Stimulated activated naive CD8-positive, alpha-beta T cell treated with anti-CD3 and anti-CD28 coated beads, Interleukin-15, amount 100 ng/mL, for 72 hours (primary cell): ENCODE measurements around the gene DGKA.
"Not testable (repeated sequence)": the region's sequence is repeated elsewhere in the genome, so short reads cannot be mapped to it uniquely, and the experiment has no call there.

Source experiments
- ATAC-seq: fragments of 150-1000 bp; cut with Tn5 transposase; 2 replicates; pipeline ENCODE4 v1.10.0; 2021; ENCODE audit warnings: mild to moderate bottlenecking, moderate library complexity
- DNase-seq, 2 donors: peaks; one replicate each; pipeline ENCODE4 v3.0.0; 2021 to 2022
- H3K27ac Mint-ChIP-seq, 2 donors: one replicate each; pipeline ENCODE4 v1.8.0; 2022; ENCODE audit warnings: mild to moderate bottlenecking in 2 of 2, mixed read lengths in 2 of 2, moderate library complexity in 2 of 2
- H3K27me3 Mint-ChIP-seq: one replicate; pipeline ENCODE4 v1.8.0; 2022; ENCODE audit warnings: mixed read lengths
- H3K4me1 Mint-ChIP-seq: one replicate; pipeline ENCODE4 v1.8.0; 2022; ENCODE audit warnings: mild to moderate bottlenecking, mixed read lengths
- H3K4me3 Mint-ChIP-seq, 2 donors: one replicate each; pipeline ENCODE4 v1.8.0; 2022; ENCODE audit warnings: mild to moderate bottlenecking in 2 of 2, mixed read lengths in 2 of 2, moderate library complexity in 1 of 2
- H3K9me3 Mint-ChIP-seq, 2 donors: one replicate each; pipeline ENCODE4 v1.8.0; 2022; ENCODE audit warnings: mixed read lengths in 2 of 2

Gene DGKA

GRCh38 chr12:55972042-55972441, 41.1 kb downstream of the DGKA start:
- DNase-seq (no peak), ATAC-seq (no peak)
- H3K27me3 Mint-ChIP-seq = no peaks in the 10 kb centered on the region
- no peaks in the 10 kb centered on the region for H3K9me3 Mint-ChIP-seq
- H3K4me3 Mint-ChIP-seq = no peak overlapping the region
- no peak overlapping the region for H3K27ac Mint-ChIP-seq
- peaks cover 43% of the 10 kb centered on the region for H3K4me1 Mint-ChIP-seq

GRCh38 chr12:55972456-55972855, 41.5 kb downstream of the DGKA start:
- Mint-ChIP-seq H3K4me3 (no peak overlapping the region), H3K9me3 (no peaks in the 10 kb centered on the region), H3K27me3 (no peaks in the 10 kb centered on the region), H3K27ac (no peak overlapping the region), H3K4me1 (peaks cover 41% of the 10 kb centered on the region)
- DNase-seq (no peak), ATAC-seq (no peak)

GRCh38 chr12:55972911-55973598, 42.1 kb downstream of the DGKA start:
- H3K9me3 Mint-ChIP-seq = no peaks in the 10 kb centered on the region
- no peak overlapping the region for H3K4me3 Mint-ChIP-seq
- peaks cover 39% of the 10 kb centered on the region for H3K4me1 Mint-ChIP-seq
- no peaks in the 10 kb centered on the region for H3K27me3 Mint-ChIP-seq
- DNase-seq = no peak
- no peak overlapping the region for H3K27ac Mint-ChIP-seq
- ATAC-seq = no peak

GRCh38 chr12:55973599-55974307, 42.8 kb downstream of the DGKA start, which contains the start of gene RAB5B:
TSS of gene RAB5B (plus strand) at chr12:55974078. CDS start at chr12:55986961, 12,883 bp downstream.
- no peaks in the 10 kb centered on the region for H3K9me3 Mint-ChIP-seq
- H3K4me3 Mint-ChIP-seq = no peak within 1 kb of the TSS
- no peaks in the 10 kb centered on the region for H3K27me3 Mint-ChIP-seq
- ATAC-seq (peak; percentile 94), DNase-seq (peak; percentile 97 to 99)
- peaks cover 36% of the 10 kb centered on the region for H3K4me1 Mint-ChIP-seq
- no peak within 1 kb of the TSS for H3K27ac Mint-ChIP-seq

- DNase-seq (no peak), ATAC-seq (peak; percentile 38)
- H3K27ac Mint-ChIP-seq = no peak overlapping the region
- no peak overlapping the region for H3K4me3 Mint-ChIP-seq
- no peaks in the 10 kb centered on the region for H3K27me3 Mint-ChIP-seq
- peaks cover 32% of the 10 kb centered on the region for H3K4me1 Mint-ChIP-seq
- no peaks in the 10 kb centered on the region for H3K9me3 Mint-ChIP-seq
These were observed 43.4 kb downstream of the DGKA start for GRCh38 chr12:55974308-55974730.

- no peaks in the 10 kb centered on the region for H3K9me3 Mint-ChIP-seq
- ATAC-seq (no peak), DNase-seq (no peak)
- H3K4me1 Mint-ChIP-seq = peaks cover 20% of the 10 kb centered on the region
- no peaks in the 10 kb centered on the region for H3K27me3 Mint-ChIP-seq
- no peak overlapping the region for H3K27ac Mint-ChIP-seq
- H3K4me3 Mint-ChIP-seq = no peak overlapping the region
These were observed 47.4 kb downstream of the DGKA start for GRCh38 chr12:55978393-55978792.

GRCh38 chr12:55979069-55979468, 48.1 kb downstream of the DGKA start:
- no peak for DNase-seq
- no peaks in the 10 kb centered on the region for H3K27me3 Mint-ChIP-seq
- H3K27ac Mint-ChIP-seq = no peak overlapping the region
- no peak for ATAC-seq
- peaks cover 20% of the 10 kb centered on the region for H3K4me1 Mint-ChIP-seq
- H3K9me3 Mint-ChIP-seq = no peaks in the 10 kb centered on the region
- no peak overlapping the region for H3K4me3 Mint-ChIP-seq

- H3K9me3 Mint-ChIP-seq, DNase-seq, H3K4me3 Mint-ChIP-seq, ATAC-seq, H3K27me3 Mint-ChIP-seq, H3K27ac Mint-ChIP-seq: not testable (repeated sequence)
- peaks cover 12% of the 10 kb centered on the region for H3K4me1 Mint-ChIP-seq
These were observed 50.9 kb downstream of the DGKA start for GRCh38 chr12:55981882-55982281.

GRCh38 chr12:55982319-55982936, 51.5 kb downstream of the DGKA start:
- DNase-seq = no peak
- H3K27ac Mint-ChIP-seq = no peak overlapping the region
- no peaks in the 10 kb centered on the region for H3K27me3 Mint-ChIP-seq
- no peak for ATAC-seq
- H3K9me3 Mint-ChIP-seq = no peaks in the 10 kb centered on the region
- no peak overlapping the region for H3K4me3 Mint-ChIP-seq
- H3K4me1 Mint-ChIP-seq = peaks cover 8% of the 10 kb centered on the region

- DNase-seq (no peak), ATAC-seq (no peak)
- no peak overlapping the region for H3K4me3 Mint-ChIP-seq
- H3K9me3 Mint-ChIP-seq = no peaks in the 10 kb centered on the region
- no peak overlapping the region for H3K27ac Mint-ChIP-seq
- no peaks in the 10 kb centered on the region for H3K27me3 Mint-ChIP-seq
- peaks cover 1% of the 10 kb centered on the region for H3K4me1 Mint-ChIP-seq
These were observed 52.4 kb downstream of the DGKA start for GRCh38 chr12:55983232-55983842.

- H3K9me3 Mint-ChIP-seq = no peaks in the 10 kb centered on the region
- H3K4me3 Mint-ChIP-seq = no peak overlapping the region
- H3K27me3 Mint-ChIP-seq = no peaks in the 10 kb centered on the region
- H3K27ac Mint-ChIP-seq = no peak overlapping the region
- ATAC-seq = no peak
- no peak for DNase-seq
- no peaks in the 10 kb centered on the region for H3K4me1 Mint-ChIP-seq
These were observed 53.9 kb downstream of the DGKA start for GRCh38 chr12:55984861-55985260.

- Mint-ChIP-seq H3K27me3 (no peaks in the 10 kb centered on the region), H3K4me1 (no peaks in the 10 kb centered on the region), H3K27ac (peak overlapping the region in 1 of 2 donors; percentile 38), H3K4me3 (no peak overlapping the region), H3K9me3 (no peaks in the 10 kb centered on the region)
- no peak for ATAC-seq
- no peak for DNase-seq
These were observed 54.4 kb downstream of the DGKA start for GRCh38 chr12:55985341-55985740.

- not testable (repeated sequence) for H3K4me1 Mint-ChIP-seq, ATAC-seq, H3K4me3 Mint-ChIP-seq
These were observed 55.0 kb downstream of the DGKA start for GRCh38 chr12:55985976-55986375.

GRCh38 chr12:55991110-55991509, 60.1 kb downstream of the DGKA start:
- Mint-ChIP-seq H3K27ac (no peak overlapping the region), H3K9me3 (no peaks in the 10 kb centered on the region), H3K27me3 (no peaks in the 10 kb centered on the region), H3K4me1 (peaks cover 4% of the 10 kb centered on the region), H3K4me3 (no peak overlapping the region)
- ATAC-seq (no peak), DNase-seq (no peak)

More at GRCh38 chr12:55985976-55986375, 55.0 kb downstream of the DGKA start:
- H3K27ac Mint-ChIP-seq, H3K9me3 Mint-ChIP-seq, H3K27me3 Mint-ChIP-seq, DNase-seq: not testable (repeated sequence)

- Mint-ChIP-seq H3K27me3 (peaks cover 15% of the 10 kb centered on the region), H3K9me3 (no peaks in the 10 kb centered on the region), H3K4me1 (peaks cover 26% of the 10 kb centered on the region), H3K4me3 (no peak overlapping the region), H3K27ac (no peak overlapping the region)
- DNase-seq (no peak), ATAC-seq (no peak)
These were observed 62.4 kb downstream of the DGKA start for GRCh38 chr12:55993230-55993853.
